ENCODE data around the gene HEXIM1. TPM values are rescaled to one million over a fixed set of nuclear protein-coding genes. Genes with fewer than 3 reads are reported as not detected.

The HEXIM1 gene
- total RNA-seq, 1 donor from 2014 or later: 20.0 TPM

- DNase-seq (ENCODE audit: low read depth): no peak
- no peak for TF ChIP-seq CTCF (IDR thresholded peaks at IDR 0.05; ENCODE audit: insufficient read depth, low read length, poor library complexity, severe bottlenecking)
- no peaks in the 10 kb centered on the region for H3K27me3 ChIP-seq (ENCODE audit: control insufficient read depth, insufficient read depth, low read length)
- no peaks in the 10 kb centered on the region for H3K36me3 ChIP-seq (ENCODE audit: control insufficient read depth, insufficient read depth, low read length)
- H3K4me3 ChIP-seq (ENCODE audit: low read depth, low read length): no peak overlapping the region
Observed at GRCh38 chr17:45146166-45146565, 2.1 kb upstream of the HEXIM1 start.

GRCh38 chr17:45146592-45146889 lies 1.7 kb upstream of the HEXIM1 start:
- TF ChIP-seq CTCF (IDR thresholded peaks at IDR 0.05; ENCODE audit: insufficient read depth, low read length, poor library complexity, severe bottlenecking): no peak
- Histone ChIP-seq H3K27me3 (ENCODE audit: control insufficient read depth, insufficient read depth, low read length) (no peaks in the 10 kb centered on the region), H3K36me3 (ENCODE audit: control insufficient read depth, insufficient read depth, low read length) (no peaks in the 10 kb centered on the region), H3K4me3 (ENCODE audit: low read depth, low read length) (no peak overlapping the region)
- no peak for DNase-seq (ENCODE audit: low read depth)

DNA sequence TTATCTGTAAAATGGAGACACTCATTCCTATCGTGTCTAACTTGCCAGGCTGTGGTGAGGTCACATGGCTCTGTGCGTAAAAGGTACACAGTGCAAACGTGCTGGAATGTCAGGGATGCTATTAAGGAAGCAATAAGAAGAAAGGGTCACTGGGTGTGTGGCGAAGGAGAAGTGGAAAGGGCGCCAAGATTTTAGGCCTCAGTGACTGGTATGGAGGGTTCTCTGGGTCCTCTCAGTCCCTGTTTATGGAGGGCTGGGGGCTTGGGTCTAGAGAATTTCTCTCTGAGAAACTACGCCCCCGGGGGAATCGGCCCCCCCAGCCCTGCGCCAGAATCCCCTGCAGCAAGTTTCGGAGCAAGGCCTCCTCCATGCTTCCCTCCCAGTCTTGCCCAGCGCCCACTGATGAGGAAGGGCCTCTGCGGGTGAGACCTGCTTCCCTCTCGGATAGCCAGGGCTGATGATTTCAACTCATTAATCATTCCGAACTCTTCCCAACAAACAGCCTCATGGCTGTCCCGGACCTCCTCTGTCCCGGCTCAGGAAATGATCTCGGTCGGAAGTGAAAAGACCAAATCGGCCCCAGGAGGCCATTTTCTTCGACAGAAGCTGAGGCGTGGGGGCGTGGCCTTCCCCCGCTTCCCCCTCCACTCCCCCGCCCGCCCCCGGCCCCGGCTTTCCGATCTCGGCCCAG lies 1.2 kb upstream of the HEXIM1 start:
- DNase-seq (ENCODE audit: low read depth): no peak
- no peaks in the 10 kb centered on the region for H3K27me3 ChIP-seq (ENCODE audit: control insufficient read depth, insufficient read depth, low read length)
- TF ChIP-seq CTCF (IDR thresholded peaks at IDR 0.05; ENCODE audit: insufficient read depth, low read length, poor library complexity, severe bottlenecking): no peak
- H3K36me3 ChIP-seq (ENCODE audit: control insufficient read depth, insufficient read depth, low read length): no peaks in the 10 kb centered on the region
- H3K4me3 ChIP-seq (ENCODE audit: low read depth, low read length): peak overlapping the region; percentile 65

DNA sequence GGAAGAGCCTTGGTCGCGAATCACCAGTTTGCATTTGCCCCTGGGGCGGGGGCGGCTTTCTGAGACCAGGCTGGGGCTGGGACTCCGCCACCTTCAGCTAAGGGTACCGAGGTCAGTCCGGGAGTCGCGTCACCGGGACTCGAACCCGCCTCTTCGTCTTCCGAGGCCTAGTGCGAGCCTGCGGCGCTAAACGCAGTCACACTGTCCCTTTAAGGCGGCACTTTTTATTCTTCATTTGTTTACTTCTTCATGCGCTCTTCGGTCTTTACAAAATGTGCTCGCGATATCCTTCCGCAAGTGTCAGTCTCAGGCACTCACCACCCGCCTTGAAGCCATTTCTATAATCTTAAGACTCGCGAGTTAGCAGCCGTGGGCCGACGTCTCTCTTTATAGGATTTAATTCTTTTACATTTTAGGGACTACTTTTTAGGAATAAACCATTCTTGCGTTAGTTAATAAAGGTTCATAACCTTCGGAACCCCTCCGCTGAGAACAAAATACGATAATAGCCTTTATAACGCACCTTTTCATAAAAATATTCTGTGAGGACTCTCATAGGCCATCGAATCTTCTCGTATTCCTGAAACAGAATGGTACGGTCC lies 593 bp upstream of the HEXIM1 start:
- TF ChIP-seq CTCF (IDR thresholded peaks at IDR 0.05; ENCODE audit: insufficient read depth, low read length, poor library complexity, severe bottlenecking): no peak
- no peak for DNase-seq (ENCODE audit: low read depth)
- Histone ChIP-seq H3K27me3 (ENCODE audit: control insufficient read depth, insufficient read depth, low read length) (no peaks in the 10 kb centered on the region), H3K4me3 (ENCODE audit: low read depth, low read length) (peak overlapping the region; percentile 65), H3K36me3 (ENCODE audit: control insufficient read depth, insufficient read depth, low read length) (no peaks in the 10 kb centered on the region)

DNA sequence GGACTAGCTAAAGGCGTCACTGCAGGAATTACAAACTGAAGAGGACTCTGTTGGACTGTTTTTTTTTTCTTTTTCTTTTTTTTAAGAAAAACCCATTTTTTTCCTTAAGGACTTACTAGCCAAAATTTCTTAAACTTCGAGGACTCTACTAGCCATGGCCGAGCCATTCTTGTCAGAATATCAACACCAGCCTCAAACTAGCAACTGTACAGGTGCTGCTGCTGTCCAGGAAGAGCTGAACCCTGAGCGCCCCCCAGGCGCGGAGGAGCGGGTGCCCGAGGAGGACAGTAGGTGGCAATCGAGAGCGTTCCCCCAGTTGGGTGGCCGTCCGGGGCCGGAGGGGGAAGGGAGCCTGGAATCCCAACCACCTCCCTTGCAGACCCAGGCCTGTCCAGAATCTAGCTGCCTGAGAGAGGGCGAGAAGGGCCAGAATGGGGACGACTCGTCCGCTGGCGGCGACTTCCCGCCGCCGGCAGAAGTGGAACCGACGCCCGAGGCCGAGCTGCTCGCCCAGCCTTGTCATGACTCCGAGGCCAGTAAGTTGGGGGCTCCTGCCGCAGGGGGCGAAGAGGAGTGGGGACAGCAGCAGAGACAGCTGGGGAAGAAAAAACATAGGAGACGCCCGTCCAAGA lies 878 bp downstream of the HEXIM1 start:
- peak; percentile 91 for TF ChIP-seq CTCF (IDR thresholded peaks at IDR 0.05; ENCODE audit: insufficient read depth, low read length, poor library complexity, severe bottlenecking)
- peak overlapping the region; percentile 81 for H3K4me3 ChIP-seq (ENCODE audit: low read depth, low read length)
- no peak for DNase-seq (ENCODE audit: low read depth)
- H3K27me3 ChIP-seq (ENCODE audit: control insufficient read depth, insufficient read depth, low read length): no peaks in the 10 kb centered on the region
- H3K36me3 ChIP-seq (ENCODE audit: control insufficient read depth, insufficient read depth, low read length): no peaks in the 10 kb centered on the region
